H9 (cell line): ENCODE measurements around the gene RABGAP1L. TPM values are rescaled to one million over a fixed set of nuclear protein-coding genes. Genes with fewer than 3 reads are reported as not detected.

Experiments used
- DNase-seq: peaks from one replicate; pipeline ENCODE4 v3.0.0-alpha.2; 2017
- H2AFZ ChIP-seq: one replicate; pipeline ENCODE4 v1.6.1; 2013; ENCODE audit warnings: mild to moderate bottlenecking, low read length, control low read depth, moderate library complexity
- H2AK5ac ChIP-seq: 2 replicates; pipeline ENCODE4 v1.6.1; 2013; ENCODE audit warnings: low read length, control low read depth, mixed read lengths; ENCODE audit not compliant: insufficient read length
- H2BK120ac ChIP-seq: one replicate; pipeline ENCODE4 v1.6.1; 2013; ENCODE audit warnings: low read depth, mild to moderate bottlenecking, low read length, control low read depth, inconsistent platforms; ENCODE audit not compliant: poor library complexity, severe bottlenecking
- H2BK12ac ChIP-seq: 2 replicates; pipeline ENCODE4 v1.6.1; 2013; ENCODE audit warnings: low read length, control low read depth, mixed read lengths, low read depth; ENCODE audit not compliant: insufficient read length
- H2BK15ac ChIP-seq: 2 replicates; pipeline ENCODE4 v1.6.1; 2013; ENCODE audit warnings: low read depth, low read length, control low read depth
- H2BK20ac ChIP-seq: one replicate; pipeline ENCODE4 v1.6.1; 2013; ENCODE audit warnings: low read depth, mild to moderate bottlenecking, low read length, control low read depth, inconsistent platforms; ENCODE audit not compliant: poor library complexity, severe bottlenecking
- H2BK5ac ChIP-seq: 2 replicates; pipeline ENCODE4 v1.6.1; 2013; ENCODE audit warnings: low read length, control low read depth, mixed read lengths; ENCODE audit not compliant: insufficient read length
- H3K14ac ChIP-seq: 2 replicates; pipeline ENCODE4 v1.6.1; 2013; ENCODE audit warnings: low read length, control low read depth; ENCODE audit not compliant: insufficient read depth
- H3K18ac ChIP-seq: 2 replicates; pipeline ENCODE4 v1.6.1; 2013; ENCODE audit warnings: low read depth, mild to moderate bottlenecking, mixed read lengths, low read length, control low read depth; ENCODE audit not compliant: insufficient read length
- H3K23ac ChIP-seq: 2 replicates; pipeline ENCODE4 v1.6.1; 2013; ENCODE audit warnings: low read length, control low read depth, mixed read lengths, low read depth; ENCODE audit not compliant: insufficient read length
- H3K23me2 ChIP-seq: 2 replicates; pipeline ENCODE4 v1.6.1; 2013; ENCODE audit warnings: low read depth, mild to moderate bottlenecking, mixed read lengths, low read length, control low read depth; ENCODE audit not compliant: insufficient read length, poor library complexity, severe bottlenecking
- H3K27ac ChIP-seq: 2 replicates; pipeline ENCODE4 v1.5.1; 2013; ENCODE audit warnings: low read length, control low read depth, mixed read lengths, low read depth; ENCODE audit not compliant: insufficient read length
- H3K27me3 ChIP-seq: 2 replicates; pipeline ENCODE4 v1.6.1; 2013; ENCODE audit warnings: low read length, control low read depth, inconsistent platforms; ENCODE audit not compliant: insufficient read depth
- H3K4ac ChIP-seq: 2 replicates; pipeline ENCODE4 v1.6.1; 2013; ENCODE audit warnings: low read depth, mild to moderate bottlenecking, control low read depth, inconsistent platforms, low read length, moderate library complexity
- H3K4me1 ChIP-seq: 2 replicates; pipeline ENCODE4 v1.6.1; 2013; ENCODE audit warnings: low read length, control low read depth, inconsistent platforms; ENCODE audit not compliant: insufficient read depth
- H3K4me2 ChIP-seq: 2 replicates; pipeline ENCODE4 v1.6.1; 2013; ENCODE audit warnings: low read length, control low read depth, mixed read lengths; ENCODE audit not compliant: insufficient read length, insufficient read depth
- H3K56ac ChIP-seq: 2 replicates; pipeline ENCODE4 v1.6.1; 2013; ENCODE audit warnings: low read depth, mild to moderate bottlenecking, mixed read lengths, low read length, control low read depth; ENCODE audit not compliant: insufficient read length
- H3K79me1 ChIP-seq: 2 replicates; pipeline ENCODE4 v1.6.1; 2013; ENCODE audit warnings: low read depth, mild to moderate bottlenecking, moderate library complexity, low read length, control low read depth, inconsistent platforms; ENCODE audit not compliant: insufficient read depth, poor library complexity, severe bottlenecking
- H3K79me2 ChIP-seq: 2 replicates; pipeline ENCODE4 v1.6.1; 2013; ENCODE audit warnings: low read length, control low read depth, inconsistent platforms; ENCODE audit not compliant: insufficient read depth
- H3K9ac ChIP-seq: 2 replicates; pipeline ENCODE4 v1.6.1; 2013; ENCODE audit warnings: low read length, control low read depth, mixed read lengths; ENCODE audit not compliant: insufficient read length; ENCODE audit errors: extremely low read depth
- H3K9me3 ChIP-seq: one replicate; pipeline ENCODE4 v1.6.1; 2013; ENCODE audit warnings: low read depth, low read length, inconsistent platforms; ENCODE audit not compliant: control insufficient read depth
- H3T11ph ChIP-seq: one replicate; pipeline ENCODE4 v1.6.1; 2013; ENCODE audit warnings: mild to moderate bottlenecking, low read length, control low read depth, inconsistent platforms
- H4K20me1 ChIP-seq: one replicate; pipeline ENCODE4 v1.6.1; 2013; ENCODE audit not compliant: control insufficient read depth, insufficient read length, insufficient read depth
- H4K5ac ChIP-seq: 2 replicates; pipeline ENCODE4 v1.6.1; 2013; ENCODE audit warnings: low read depth, mild to moderate bottlenecking, mixed read lengths, low read length, control low read depth; ENCODE audit not compliant: insufficient read length
- H4K8ac ChIP-seq: replicated peaks from 2 replicates; pipeline ENCODE4 v1.6.1; 2013; ENCODE audit warnings: low read length, control low read depth, mixed read lengths, low read depth; ENCODE audit not compliant: insufficient read length
- H4K91ac ChIP-seq: 2 replicates; pipeline ENCODE4 v1.6.1; 2013; ENCODE audit warnings: low read depth, mild to moderate bottlenecking, moderate library complexity, mixed read lengths, low read length, control low read depth; ENCODE audit not compliant: insufficient read length
- H3K27ac Mint-ChIP-seq, 3 experiments: 2 replicates in 2 of 3; 3 replicates in 1 of 3; pipeline ENCODE4 v1.8.0; 2020 to 2021; ENCODE audit warnings: mixed read lengths in 3 of 3, mild to moderate bottlenecking in 1 of 3, moderate library complexity in 1 of 3
- H3K27me3 Mint-ChIP-seq: 2 replicates; pipeline ENCODE4 v1.8.0; 2021; ENCODE audit warnings: low read depth, mild to moderate bottlenecking, moderate library complexity, mixed read lengths
- H3K36me3 Mint-ChIP-seq, 3 experiments: 2 replicates in 2 of 3; 3 replicates in 1 of 3; pipeline ENCODE4 v1.8.0; 2020 to 2021; ENCODE audit warnings: low read depth in 3 of 3, mixed read lengths in 3 of 3; ENCODE audit not compliant: insufficient read depth in 1 of 3
- H3K4me1 Mint-ChIP-seq, 2 experiments: 2 replicates each; pipeline ENCODE4 v1.8.0; 2020; ENCODE audit warnings: mixed read lengths in 2 of 2
- H3K4me3 Mint-ChIP-seq, 2 experiments: 2 replicates in 1 of 2; 3 replicates in 1 of 2; pipeline ENCODE4 v1.8.0; 2020 to 2021; ENCODE audit warnings: mild to moderate bottlenecking in 2 of 2, mixed read lengths in 2 of 2, moderate library complexity in 1 of 2
- H3K9me3 Mint-ChIP-seq, 2 experiments: 2 replicates in 1 of 2; 3 replicates in 1 of 2; pipeline ENCODE4 v1.8.0; 2020; ENCODE audit warnings: mild to moderate bottlenecking in 2 of 2, mixed read lengths in 2 of 2, moderate library complexity in 1 of 2
- CTCF ChIP-seq: fragments of 200-600 bp; sonication (generic); conservative IDR thresholded peaks from 3 replicates; pipeline ENCODE4 v1.8.0; 2021; ENCODE audit warnings: antibody characterized with exemption, mild to moderate bottlenecking
- total RNA-seq: library from RNA; stranded (reverse); gene quantifications from 2 replicates; pipeline ENCODE4 v1.2.1, GENCODE V29; 2021

The RABGAP1L gene
- total RNA-seq, 1 experiment from 2014 or later = 147 TPM

- Mint-ChIP-seq H3K9me3 (peaks cover 20 to 30% of the 10 kb centered on the region in 2 experiments), H3K27ac (no peak overlapping the region), H3K4me3 (no peak overlapping the region), H3K27me3 (no peaks in the 10 kb centered on the region), H3K4me1 (no peaks in the 10 kb centered on the region), H3K36me3 (peaks cover 4 to 10% (median 9%) of the 10 kb centered on the region in 3 experiments; a peak in 6 of 7 replicates)
- TF ChIP-seq CTCF = no peak
- Histone ChIP-seq H4K8ac (no peak overlapping the region), H3K9ac (no peak overlapping the region), H2AFZ (no peak overlapping the region), H3K79me1 (no peaks in the 10 kb centered on the region), H4K5ac (no peak overlapping the region), H3K4me2 (no peak overlapping the region), H4K91ac (no peak overlapping the region), H3K27ac (no peak overlapping the region), H2BK12ac (no peak overlapping the region), H3K56ac (no peak overlapping the region), H3K9me3 (no peaks in the 10 kb centered on the region), H3K14ac (no peak overlapping the region), H3K18ac (no peak overlapping the region), H3T11ph (no peak overlapping the region), H2BK15ac (no peak overlapping the region), H3K23ac (no peak overlapping the region), H2AK5ac (no peak overlapping the region), H3K4me1 (no peaks in the 10 kb centered on the region), H4K20me1 (no peaks in the 10 kb centered on the region), H2BK20ac (no peak overlapping the region), H3K23me2 (no peaks in the 10 kb centered on the region), H3K79me2 (no peaks in the 10 kb centered on the region), H2BK5ac (no peak overlapping the region), H3K27me3 (no peaks in the 10 kb centered on the region), H3K4ac (no peak overlapping the region), H2BK120ac (no peak overlapping the region)
- no peak for DNase-seq
These were observed 418.4 kb downstream of the RABGAP1L start for GRCh38 chr1:174577681-174578080.
